ENCODE measurements around the gene SPNS1.
"Not testable (repeated sequence)": the region's sequence is repeated elsewhere in the genome, so short reads cannot be mapped to it uniquely, and the experiment has no call there.

SPNS1 gene

DNA sequence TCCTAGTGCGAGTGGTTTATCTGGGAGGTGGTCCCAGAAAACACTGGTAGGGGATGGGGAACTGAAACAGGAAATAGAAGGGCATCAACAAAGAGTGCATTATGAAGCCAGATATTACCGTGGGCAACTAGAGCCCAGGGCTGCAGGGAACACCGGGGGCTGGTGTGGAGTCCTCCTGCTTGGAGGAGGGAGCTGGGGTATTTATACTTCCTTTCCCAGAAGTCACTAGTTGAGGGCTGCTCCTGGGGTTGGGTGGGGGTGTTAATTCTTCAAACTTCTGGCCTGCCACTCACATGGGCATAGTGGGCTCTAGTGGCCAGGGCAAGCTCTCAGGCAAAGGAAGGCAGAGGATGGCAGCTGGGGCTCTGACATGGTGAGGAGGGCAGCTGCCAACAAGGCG lies 25.0 kb downstream of the SPNS1 start:
- DNase-seq (ENCODE audit: low read depth) = no peak
- no peak overlapping the region for H3K4me3 ChIP-seq (ENCODE audit: low read depth, low read length)
- TF ChIP-seq, protein P1, sequence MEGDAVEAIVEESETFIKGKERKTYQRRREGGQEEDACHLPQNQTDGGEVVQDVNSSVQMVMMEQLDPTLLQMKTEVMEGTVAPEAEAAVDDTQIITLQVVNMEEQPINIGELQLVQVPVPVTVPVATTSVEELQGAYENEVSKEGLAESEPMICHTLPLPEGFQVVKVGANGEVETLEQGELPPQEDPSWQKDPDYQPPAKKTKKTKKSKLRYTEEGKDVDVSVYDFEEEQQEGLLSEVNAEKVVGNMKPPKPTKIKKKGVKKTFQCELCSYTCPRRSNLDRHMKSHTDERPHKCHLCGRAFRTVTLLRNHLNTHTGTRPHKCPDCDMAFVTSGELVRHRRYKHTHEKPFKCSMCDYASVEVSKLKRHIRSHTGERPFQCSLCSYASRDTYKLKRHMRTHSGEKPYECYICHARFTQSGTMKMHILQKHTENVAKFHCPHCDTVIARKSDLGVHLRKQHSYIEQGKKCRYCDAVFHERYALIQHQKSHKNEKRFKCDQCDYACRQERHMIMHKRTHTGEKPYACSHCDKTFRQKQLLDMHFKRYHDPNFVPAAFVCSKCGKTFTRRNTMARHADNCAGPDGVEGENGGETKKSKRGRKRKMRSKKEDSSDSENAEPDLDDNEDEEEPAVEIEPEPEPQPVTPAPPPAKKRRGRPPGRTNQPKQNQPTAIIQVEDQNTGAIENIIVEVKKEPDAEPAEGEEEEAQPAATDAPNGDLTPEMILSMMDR (IDR thresholded peaks at IDR 0.05; ENCODE audit: low read depth, low read length, missing control alignments) = no peak

DNA sequence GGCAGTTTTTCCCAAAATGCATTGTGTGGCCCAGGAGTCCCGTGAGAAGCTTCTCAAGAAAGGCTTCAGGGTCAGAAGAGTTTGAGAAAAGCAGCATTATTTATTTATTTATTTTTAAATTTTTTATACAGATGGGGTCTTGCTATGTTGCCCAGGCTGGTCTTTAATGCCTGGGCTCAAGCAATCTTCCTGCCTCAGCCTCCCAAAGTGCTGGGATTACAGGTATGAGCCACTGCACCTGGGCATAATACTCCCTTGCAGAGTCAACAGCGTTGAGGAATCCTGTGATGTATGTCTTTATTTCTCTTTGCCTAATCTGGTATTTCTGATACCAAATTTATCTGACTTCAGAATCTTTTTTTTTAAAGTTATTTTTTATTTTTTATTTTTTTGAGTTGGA lies 25.4 kb downstream of the SPNS1 start:
- no peak overlapping the region for H3K4me3 ChIP-seq (ENCODE audit: low read depth, low read length)
- DNase-seq (ENCODE audit: low read depth) = no peak
- TF ChIP-seq, protein P1 (IDR thresholded peaks at IDR 0.05; ENCODE audit: low read depth, low read length, missing control alignments) = no peak

DNA sequence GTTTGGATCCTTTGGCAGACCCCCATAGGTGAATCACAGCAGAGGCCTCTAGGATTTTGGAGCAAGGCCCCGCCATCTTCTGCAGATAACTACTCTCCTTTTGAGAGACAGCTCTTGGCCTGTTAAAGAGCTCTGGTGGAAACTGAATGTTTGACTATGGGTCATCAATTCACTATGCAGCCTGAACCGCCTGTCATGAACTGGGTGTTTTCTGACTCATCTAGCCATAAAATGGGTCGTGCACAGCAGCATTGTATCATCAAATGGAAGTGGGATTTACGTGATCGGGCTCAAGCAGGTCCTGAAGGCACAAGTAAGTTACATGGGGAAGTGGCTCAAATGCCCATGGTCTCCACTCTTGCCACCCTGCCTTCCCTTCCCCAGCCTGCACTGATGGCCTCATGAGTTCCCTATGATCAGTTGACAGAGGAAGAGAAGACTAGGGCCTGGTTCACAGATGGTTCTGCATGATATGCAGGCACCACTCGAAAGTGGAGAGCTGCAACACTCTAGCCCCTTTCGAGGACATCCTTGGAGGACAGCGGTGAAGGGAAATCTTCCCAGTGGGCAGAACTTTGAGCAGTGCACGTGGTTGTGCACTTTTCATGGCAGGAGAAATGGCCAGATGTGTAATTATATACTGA lies 30.0 kb downstream of the SPNS1 start:
- not testable (repeated sequence) for H3K4me3 ChIP-seq (ENCODE audit: low read depth, low read length); DNase-seq (ENCODE audit: low read depth)

DNA sequence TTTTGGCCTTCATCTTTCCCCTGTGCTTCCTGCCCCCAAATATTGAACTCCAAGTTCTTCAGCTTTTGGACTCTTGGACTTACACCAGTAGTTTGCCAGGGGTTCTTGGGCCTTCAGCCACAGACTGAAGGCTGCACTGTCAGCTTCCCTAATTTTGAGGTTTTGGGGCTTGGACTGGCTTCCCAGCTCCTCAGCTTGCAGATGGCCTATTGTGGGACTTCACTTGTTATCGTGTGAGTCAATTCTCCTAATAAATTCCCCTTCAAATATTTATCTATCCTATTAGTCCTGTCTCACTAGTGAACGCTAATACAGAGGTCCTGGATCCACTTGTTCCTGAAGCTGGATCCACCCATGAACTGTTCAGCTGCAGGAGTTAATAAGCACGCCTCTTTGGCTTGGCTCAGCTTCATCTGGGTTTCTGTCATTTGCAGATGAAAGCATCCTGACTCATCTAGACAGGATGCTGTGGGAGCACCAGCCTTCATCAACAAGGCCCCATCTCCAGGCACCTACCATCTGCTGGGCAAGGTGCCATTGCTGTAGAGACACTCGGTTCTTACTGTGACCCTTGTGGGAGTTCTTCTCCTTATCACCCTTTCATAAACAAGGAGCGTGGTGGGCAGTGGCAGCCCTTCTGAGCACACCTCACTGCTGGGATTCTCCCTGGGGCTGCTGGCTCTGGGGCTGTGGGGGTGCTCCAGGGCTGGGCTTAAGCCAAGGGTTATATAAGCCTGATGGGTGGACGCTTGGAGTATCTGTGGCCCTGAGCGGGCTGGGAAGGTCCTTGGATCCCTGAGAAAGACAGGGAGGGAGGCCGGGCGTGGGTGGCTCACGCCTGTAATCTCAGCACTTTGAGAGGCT lies 33.4 kb downstream of the SPNS1 start:
- H3K4me3 ChIP-seq (ENCODE audit: low read depth, low read length) = no peak overlapping the region
- no peak for DNase-seq (ENCODE audit: low read depth)
- TF ChIP-seq, protein P1 (IDR thresholded peaks at IDR 0.05; ENCODE audit: low read depth, low read length, missing control alignments) = no peak

DNA sequence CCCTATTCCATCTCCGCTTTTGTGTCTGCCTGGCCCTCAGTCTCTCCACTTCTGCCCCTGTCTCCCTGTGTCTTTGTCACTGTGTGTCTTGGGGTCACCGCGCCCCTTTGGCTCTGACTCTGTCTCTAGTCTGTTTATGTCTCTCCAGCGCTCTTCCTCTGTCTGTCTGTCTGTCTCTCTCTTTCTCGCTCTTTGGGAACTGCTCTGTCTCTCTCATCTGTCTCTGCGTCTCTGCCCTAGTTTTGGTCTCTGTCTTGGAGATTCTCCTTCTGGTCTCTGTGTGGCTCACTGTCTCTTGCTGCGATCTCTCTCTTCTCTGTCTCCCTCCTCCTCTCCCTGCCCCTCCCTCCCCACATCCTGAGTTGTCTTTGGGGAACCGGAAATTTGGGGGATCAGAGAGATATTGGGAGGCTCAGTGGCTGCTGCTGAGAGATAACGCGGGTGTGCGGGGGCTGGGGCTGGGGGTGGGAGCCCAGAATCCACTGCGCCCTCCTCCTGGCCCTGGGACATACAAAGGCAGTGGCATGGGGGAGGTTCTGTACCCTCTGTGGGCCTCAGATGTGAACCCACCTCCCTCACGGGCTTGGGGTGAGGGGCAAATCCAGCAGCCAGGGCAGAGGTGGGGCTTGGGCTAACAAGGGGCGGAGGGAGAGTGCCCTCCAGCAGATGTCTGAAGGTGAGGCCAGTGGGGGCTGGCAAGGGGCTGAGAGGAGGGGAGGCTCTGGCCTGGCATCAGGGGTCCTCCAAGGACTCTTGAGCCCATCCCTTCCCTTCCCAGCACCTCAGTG lies 34.7 kb downstream of the SPNS1 start:
- TF ChIP-seq, protein P1 (IDR thresholded peaks at IDR 0.05; ENCODE audit: low read depth, low read length, missing control alignments) = no peak
- DNase-seq (ENCODE audit: low read depth) = no peak
- no peak overlapping the region for H3K4me3 ChIP-seq (ENCODE audit: low read depth, low read length)

DNA sequence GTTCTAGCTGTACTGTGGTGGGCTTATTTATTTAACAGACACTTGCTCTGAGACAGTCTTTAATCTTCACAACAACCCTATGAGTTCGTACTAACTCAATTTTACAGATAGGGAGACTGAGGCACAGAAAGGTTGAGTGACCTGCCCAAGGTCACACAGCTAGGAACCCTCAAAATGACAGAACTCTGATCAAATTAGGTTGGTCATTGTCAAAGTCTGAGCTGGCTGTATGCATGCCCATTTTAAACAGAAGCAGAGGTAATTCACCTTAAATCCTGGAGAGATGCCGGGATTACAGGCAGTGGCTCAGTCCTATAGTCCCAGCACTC lies 35.2 kb downstream of the SPNS1 start:
- no peak overlapping the region for H3K4me3 ChIP-seq (ENCODE audit: low read depth, low read length)
- TF ChIP-seq, protein P1 (IDR thresholded peaks at IDR 0.05; ENCODE audit: low read depth, low read length, missing control alignments) = no peak
- DNase-seq (ENCODE audit: low read depth) = no peak

DNA sequence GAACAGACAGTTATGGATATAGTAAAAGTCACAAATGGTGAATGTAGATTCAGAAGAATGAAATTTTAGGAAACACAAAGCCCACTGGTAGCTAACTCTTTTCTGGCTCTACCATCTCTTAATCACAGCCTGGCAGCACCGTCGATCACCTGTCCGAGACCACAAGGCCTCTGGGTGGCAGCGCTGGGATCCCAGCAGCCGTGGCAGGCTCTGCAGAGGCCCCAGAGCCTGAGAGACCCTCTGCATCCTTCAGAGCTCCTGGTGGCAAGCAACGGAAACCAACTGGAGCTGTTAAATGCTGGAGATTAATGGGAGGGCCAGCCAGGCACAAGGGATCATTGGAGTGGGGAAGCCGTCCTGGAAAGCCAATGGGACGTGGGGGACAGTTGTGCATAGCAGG lies 36.5 kb downstream of the SPNS1 start:
- no peak overlapping the region for H3K4me3 ChIP-seq (ENCODE audit: low read depth, low read length)
- DNase-seq (ENCODE audit: low read depth) = no peak
- TF ChIP-seq, protein P1 (IDR thresholded peaks at IDR 0.05; ENCODE audit: low read depth, low read length, missing control alignments) = no peak
